DOHH2 (cell line): ENCODE results near the gene REEP1.

Experiments used
- H3F3A ChIP-seq: fragments of 200-600 bp; sonication (generic), shearing (Covaris generic); 2 replicates; pipeline ENCODE4 v1.6.0; 2016; ENCODE audit warnings: antibody characterized with exemption, mild to moderate bottlenecking; ENCODE audit not compliant: control insufficient read depth, insufficient read depth
- H3K27ac ChIP-seq: fragments of 200-600 bp; sonication (generic); 2 replicates; pipeline ENCODE4 v1.5.1; 2014; ENCODE audit warnings: low read depth, mild to moderate bottlenecking, low read length, moderate library complexity
- H3K27me3 ChIP-seq: fragments of 200-600 bp; sonication (generic); 2 replicates; pipeline ENCODE4 v1.6.1; 2014; ENCODE audit warnings: mild to moderate bottlenecking, low read length, mixed read lengths; ENCODE audit not compliant: control insufficient read depth
- H3K36me3 ChIP-seq: fragments of 200-600 bp; sonication (generic); 2 replicates; pipeline ENCODE4 v1.6.1; 2014; ENCODE audit warnings: mild to moderate bottlenecking, low read length, moderate library complexity, mixed read lengths; ENCODE audit not compliant: control insufficient read depth
- H3K4me1 ChIP-seq: fragments of 200-600 bp; sonication (generic); 2 replicates; pipeline ENCODE4 v1.6.1; 2014; ENCODE audit warnings: mild to moderate bottlenecking, low read length, mixed read lengths; ENCODE audit not compliant: control insufficient read depth
- H3K4me2 ChIP-seq: fragments of 200-600 bp; sonication (generic); 2 replicates; pipeline ENCODE4 v1.6.0; 2014; ENCODE audit warnings: mild to moderate bottlenecking, low read length, moderate library complexity
- H3K4me3 ChIP-seq: fragments of 200-600 bp; sonication (generic); 2 replicates; pipeline ENCODE4 v1.5.1; 2014; ENCODE audit warnings: mild to moderate bottlenecking, low read length, mixed read lengths
- H3K79me2 ChIP-seq: fragments of 200-600 bp; sonication (generic); 2 replicates; pipeline ENCODE4 v1.6.1; 2014; ENCODE audit warnings: mild to moderate bottlenecking, low read length, mixed read lengths; ENCODE audit not compliant: control insufficient read depth
- H3K9me2 ChIP-seq: fragments of 200-600 bp; sonication (generic); replicated peaks from 2 replicates; pipeline ENCODE4 v1.6.1; 2014; ENCODE audit warnings: mild to moderate bottlenecking, low read length, mixed read lengths; ENCODE audit not compliant: control insufficient read depth
- H3K9me3 ChIP-seq: fragments of 200-600 bp; sonication (generic); 2 replicates; pipeline ENCODE4 v1.6.1; 2014; ENCODE audit warnings: antibody characterized with exemption, low read length, mixed read lengths; ENCODE audit not compliant: control insufficient read depth, insufficient read depth
- H4K20me1 ChIP-seq: fragments of 200-600 bp; sonication (generic); 2 replicates; pipeline ENCODE4 v1.6.0; 2014; ENCODE audit warnings: low read depth, mild to moderate bottlenecking, antibody characterized with exemption, low read length, moderate library complexity; ENCODE audit not compliant: control insufficient read depth, insufficient read depth
- EZH2phosphoT487 ChIP-seq: fragments of 200-600 bp; sonication (generic); IDR thresholded peaks from 2 replicates; pipeline ENCODE4 v1.6.1; 2017; ENCODE audit warnings: borderline replicate concordance, mild to moderate bottlenecking, antibody characterized with exemption, low read length, moderate library complexity, mixed read lengths
- TF ChIP-seq, protein P1 (sequence below): fragments of 200-600 bp; sonication (generic); IDR thresholded peaks from one replicate; pipeline ENCODE4 v1.5.1; 2014; ENCODE audit warnings: antibody characterized with exemption, mild to moderate bottlenecking, low read depth, low read length; ENCODE audit not compliant: poor library complexity, severe bottlenecking

REEP1 gene

GRCh38 chr2:86254576-86255538 is 82.6 kb downstream of the REEP1 start:
- Histone ChIP-seq H3K27me3 (peaks cover 11% of the 10 kb centered on the region), H3K79me2 (no peaks in the 10 kb centered on the region), H3F3A (no peaks in the 10 kb centered on the region; the same call in 1 of the 2 replicates), H3K9me3 (no peaks in the 10 kb centered on the region), H3K36me3 (no peaks in the 10 kb centered on the region), H3K4me1 (peaks cover 9% of the 10 kb centered on the region), H3K9me2 (no peaks in the 10 kb centered on the region), H3K4me3 (no peak overlapping the region), H4K20me1 (no peaks in the 10 kb centered on the region), H3K4me2 (no peak overlapping the region), H3K27ac (no peak overlapping the region)
- TF ChIP-seq, protein P1, sequence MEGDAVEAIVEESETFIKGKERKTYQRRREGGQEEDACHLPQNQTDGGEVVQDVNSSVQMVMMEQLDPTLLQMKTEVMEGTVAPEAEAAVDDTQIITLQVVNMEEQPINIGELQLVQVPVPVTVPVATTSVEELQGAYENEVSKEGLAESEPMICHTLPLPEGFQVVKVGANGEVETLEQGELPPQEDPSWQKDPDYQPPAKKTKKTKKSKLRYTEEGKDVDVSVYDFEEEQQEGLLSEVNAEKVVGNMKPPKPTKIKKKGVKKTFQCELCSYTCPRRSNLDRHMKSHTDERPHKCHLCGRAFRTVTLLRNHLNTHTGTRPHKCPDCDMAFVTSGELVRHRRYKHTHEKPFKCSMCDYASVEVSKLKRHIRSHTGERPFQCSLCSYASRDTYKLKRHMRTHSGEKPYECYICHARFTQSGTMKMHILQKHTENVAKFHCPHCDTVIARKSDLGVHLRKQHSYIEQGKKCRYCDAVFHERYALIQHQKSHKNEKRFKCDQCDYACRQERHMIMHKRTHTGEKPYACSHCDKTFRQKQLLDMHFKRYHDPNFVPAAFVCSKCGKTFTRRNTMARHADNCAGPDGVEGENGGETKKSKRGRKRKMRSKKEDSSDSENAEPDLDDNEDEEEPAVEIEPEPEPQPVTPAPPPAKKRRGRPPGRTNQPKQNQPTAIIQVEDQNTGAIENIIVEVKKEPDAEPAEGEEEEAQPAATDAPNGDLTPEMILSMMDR: no peak
- no peak for TF ChIP-seq EZH2phosphoT487

- peaks cover 11% of the 10 kb centered on the region for H3K27me3 ChIP-seq
- H3K4me1 ChIP-seq: peaks cover 17% of the 10 kb centered on the region
- no peaks in the 10 kb centered on the region for H3K36me3 ChIP-seq
- no peak overlapping the region for H3K4me3 ChIP-seq
- no peaks in the 10 kb centered on the region for H4K20me1 ChIP-seq
- H3K9me2 ChIP-seq: no peaks in the 10 kb centered on the region
- H3K27ac ChIP-seq: no peak overlapping the region
- H3F3A ChIP-seq: peaks cover 3% of the 10 kb centered on the region; the same call in 1 of the 2 replicates
- H3K4me2 ChIP-seq: no peak overlapping the region
- H3K9me3 ChIP-seq: no peaks in the 10 kb centered on the region
- TF ChIP-seq, protein P1: no peak
- no peak for TF ChIP-seq EZH2phosphoT487
- no peaks in the 10 kb centered on the region for H3K79me2 ChIP-seq
Measured at GRCh38 chr2:86253424-86253823, 84.0 kb downstream of the REEP1 start.

DNA sequence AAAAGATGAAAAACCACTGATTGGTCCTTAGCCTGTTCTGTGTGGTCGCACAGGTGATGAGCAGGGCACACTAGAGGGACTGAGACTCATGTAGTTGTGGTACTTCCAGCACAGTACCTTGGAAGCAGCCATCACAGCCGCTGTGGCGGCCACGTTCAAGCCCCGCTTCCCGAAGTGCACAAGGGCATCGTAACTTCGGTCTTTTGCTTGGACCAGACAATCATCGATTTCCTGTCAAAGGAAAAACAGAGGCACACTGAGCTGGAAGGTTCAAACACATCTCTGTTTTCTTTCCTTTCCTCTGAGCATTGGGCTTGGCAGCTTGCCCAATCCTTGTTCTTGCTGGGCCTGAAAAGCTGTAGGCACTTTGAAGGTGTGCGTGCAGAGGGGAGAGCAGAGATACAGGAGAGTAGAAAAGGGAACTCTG is 85.6 kb downstream of the REEP1 start:
- TF ChIP-seq EZH2phosphoT487: no peak
- TF ChIP-seq, protein P1: no peak
- Histone ChIP-seq H3K4me1 (peaks cover 17% of the 10 kb centered on the region), H4K20me1 (no peaks in the 10 kb centered on the region), H3K9me3 (no peaks in the 10 kb centered on the region), H3K4me3 (no peak overlapping the region), H3K9me2 (no peaks in the 10 kb centered on the region), H3K27ac (no peak overlapping the region), H3F3A (peaks cover 3% of the 10 kb centered on the region; the same call in 1 of the 2 replicates), H3K27me3 (peaks cover 11% of the 10 kb centered on the region), H3K36me3 (no peaks in the 10 kb centered on the region), H3K79me2 (no peaks in the 10 kb centered on the region), H3K4me2 (no peak overlapping the region)
